Suppressor macrophage (primary cell): ENCODE data around the gene CPLX1.
"Not testable (repeated sequence)": the region's sequence is repeated elsewhere in the genome, so short reads cannot be mapped to it uniquely, and the experiment has no call there.

Experiments
- DNase-seq, 4 experiments: peaks; one replicate each; pipeline ENCODE4 v3.0.0-alpha.2; 2020 to 2022

Gene CPLX1

GRCh38 chr4:753186-753585, 72.7 kb downstream of the CPLX1 start:
- DNase-seq: not testable (repeated sequence)

GRCh38 chr4:752196-752861, 73.6 kb downstream of the CPLX1 start:
- DNase-seq: no peak

- DNase-seq: no peak
These were observed 74.3 kb downstream of the CPLX1 start for GRCh38 chr4:751676-752075.

- no peak for DNase-seq
These were observed 75.9 kb downstream of the CPLX1 start for GRCh38 chr4:749698-750666.

GRCh38 chr4:748461-748860, 77.5 kb downstream of the CPLX1 start:
- DNase-seq: no peak

- DNase-seq: no peak
These were observed 78.3 kb downstream of the CPLX1 start for GRCh38 chr4:747546-748170.

- DNase-seq: no peak
These were observed 81.6 kb downstream of the CPLX1 start for GRCh38 chr4:744212-744841.

GRCh38 chr4:743463-744211, 82.3 kb downstream of the CPLX1 start:
- no peak for DNase-seq

GRCh38 chr4:742742-743311, 83.1 kb downstream of the CPLX1 start:
- DNase-seq: peak; percentile 68 to 85 (median 76)

- DNase-seq: no peak
These were observed 83.7 kb downstream of the CPLX1 start for GRCh38 chr4:742096-742741.

- no peak for DNase-seq
These were observed 85.2 kb downstream of the CPLX1 start for GRCh38 chr4:740656-741282.

- no peak for DNase-seq
These were observed 85.9 kb downstream of the CPLX1 start for GRCh38 chr4:740011-740410.

- DNase-seq: no peak
These were observed 86.4 kb downstream of the CPLX1 start for GRCh38 chr4:739569-739968.

- no peak for DNase-seq
These were observed 87.1 kb downstream of the CPLX1 start for GRCh38 chr4:738781-739280.

- DNase-seq: not testable (repeated sequence)
These were observed 89.4 kb downstream of the CPLX1 start for GRCh38 chr4:736561-736960.

- DNase-seq: no peak
These were observed 90.3 kb downstream of the CPLX1 start for GRCh38 chr4:735583-735982.
